Suppressor macrophage treated with lipopolysaccharide for 1 hour (primary cell): ENCODE data around the gene GALNT9.
"Not testable (repeated sequence)": the region's sequence is repeated elsewhere in the genome, so short reads cannot be mapped to it uniquely, and the experiment has no call there.

ENCODE experiments used
- DNase-seq, 3 donors: peaks; one replicate each; pipeline ENCODE4 v3.0.0-alpha.2; 2020 to 2022

Gene GALNT9

DNA sequence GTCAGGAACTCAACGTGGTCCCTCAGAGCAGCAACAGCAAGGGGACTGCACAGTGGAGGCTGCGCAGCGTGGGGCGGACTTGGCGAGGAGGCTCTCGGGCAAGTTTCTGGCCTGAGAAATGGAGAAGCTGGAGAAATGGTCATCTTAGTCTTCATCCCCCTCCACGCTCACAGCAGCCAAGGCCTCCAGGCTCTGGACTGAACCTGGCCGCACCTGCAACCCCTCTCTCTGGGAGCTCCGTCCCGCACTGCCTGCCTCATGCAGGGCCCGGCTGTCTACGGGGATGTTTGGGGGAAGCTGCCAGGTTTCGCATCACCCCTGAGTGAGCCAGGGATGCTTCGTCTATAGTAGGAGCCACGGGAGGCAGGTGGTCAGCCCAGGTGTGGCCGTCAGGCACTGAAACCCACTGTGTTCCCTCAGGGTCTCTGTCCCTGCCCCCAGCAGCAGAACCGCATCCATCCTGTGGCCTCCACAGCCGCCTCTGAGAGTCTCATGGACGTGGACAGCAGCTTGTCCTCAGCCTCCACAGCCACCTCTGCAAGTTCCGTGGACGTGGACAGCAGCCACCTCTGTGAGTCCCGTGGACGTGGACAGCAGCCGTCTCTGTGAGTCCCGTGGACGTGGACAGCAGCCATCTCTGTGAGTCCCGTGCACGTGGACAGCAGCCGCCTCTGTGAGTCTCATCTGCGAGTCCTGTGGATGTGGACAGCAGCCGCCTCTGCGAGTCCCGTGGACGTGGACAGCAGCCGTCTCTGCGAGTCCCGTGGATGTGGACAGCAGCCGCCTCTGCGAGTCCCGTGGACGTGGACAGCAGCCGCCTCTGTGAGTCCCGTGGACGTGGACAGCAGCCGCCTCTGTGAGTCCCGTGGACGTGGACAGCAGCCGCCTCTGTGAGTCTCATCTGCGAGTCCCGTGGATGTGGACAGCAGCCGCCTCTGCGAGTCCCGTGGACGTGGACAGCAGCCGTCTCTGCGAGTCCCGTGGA is 29.1 kb upstream of the GALNT9 start:
- not testable (repeated sequence) for DNase-seq

DNA sequence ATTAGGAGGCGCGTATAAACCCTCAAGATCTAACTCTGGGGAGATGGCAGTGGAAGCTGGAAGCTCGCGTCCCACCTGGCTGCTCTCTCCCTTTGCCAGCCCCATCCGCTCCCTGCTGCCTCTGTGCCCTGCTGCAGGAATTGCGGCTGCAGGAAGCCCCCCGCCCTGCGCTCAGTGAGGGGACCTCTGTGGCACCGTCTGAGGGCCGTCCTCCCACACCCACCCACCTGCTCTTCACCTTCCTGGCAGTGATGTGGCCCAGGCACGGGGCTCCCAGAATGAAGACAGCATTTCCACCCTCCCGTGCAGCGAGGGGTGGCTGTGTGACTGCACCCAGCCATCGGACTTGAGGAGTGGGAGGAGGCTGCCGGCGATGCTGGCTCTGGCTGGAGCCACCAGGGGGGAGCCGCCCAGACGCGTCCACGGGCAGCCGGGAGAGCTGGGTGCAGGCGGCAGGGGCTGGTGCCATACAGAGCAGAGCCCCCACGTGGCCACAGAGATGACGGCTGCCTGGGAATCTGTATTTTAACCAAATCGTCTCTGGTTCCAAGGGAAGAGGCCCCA is 28.3 kb upstream of the GALNT9 start:
- no peak for DNase-seq

DNA sequence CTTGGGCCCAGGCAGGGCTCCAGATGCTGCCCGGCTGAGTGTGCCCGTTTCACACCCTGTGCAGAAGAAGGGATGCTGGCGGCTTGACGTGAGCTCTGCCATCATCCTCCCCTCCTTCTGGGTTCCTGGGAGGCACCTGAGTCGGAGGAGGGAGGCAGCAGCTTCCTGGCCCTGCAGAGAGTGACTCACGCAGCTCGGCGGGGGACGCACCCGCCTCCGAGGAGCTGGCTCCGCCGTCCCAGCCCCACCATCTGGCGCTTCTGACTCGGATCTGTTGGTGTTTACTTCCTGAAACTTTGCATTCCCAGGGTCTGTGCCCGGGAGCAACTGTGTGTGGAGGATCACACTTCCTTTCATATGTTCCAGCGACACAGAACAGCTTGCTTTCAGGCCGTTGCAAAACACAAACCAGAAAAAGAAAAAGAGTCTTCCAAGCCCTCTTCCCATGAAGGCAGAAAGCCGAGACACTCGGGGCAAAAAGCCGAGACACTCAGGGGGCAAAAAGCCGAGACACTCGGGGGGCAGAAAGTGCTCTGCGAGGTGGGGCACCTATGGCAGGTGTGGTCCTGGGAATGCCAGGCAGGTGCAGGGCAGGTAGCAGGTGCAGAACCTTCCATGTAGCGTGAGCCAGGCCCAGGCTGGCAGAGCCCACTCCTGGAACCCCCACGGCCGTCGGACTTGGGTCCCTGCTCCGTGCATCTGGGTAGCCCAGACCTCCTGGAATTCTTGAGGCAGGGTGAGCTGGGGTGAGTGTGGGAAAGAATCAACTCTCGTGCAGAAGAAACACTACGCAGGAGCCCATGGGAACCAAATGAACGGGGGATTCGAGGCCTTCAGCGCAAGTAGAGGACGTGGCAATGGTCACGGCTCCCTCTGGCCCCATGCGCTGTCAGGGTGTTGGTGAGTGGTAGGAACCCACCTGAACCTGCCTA is 27.6 kb upstream of the GALNT9 start:
- DNase-seq, result peak; percentile 18 to 52 (median 26)

DNA sequence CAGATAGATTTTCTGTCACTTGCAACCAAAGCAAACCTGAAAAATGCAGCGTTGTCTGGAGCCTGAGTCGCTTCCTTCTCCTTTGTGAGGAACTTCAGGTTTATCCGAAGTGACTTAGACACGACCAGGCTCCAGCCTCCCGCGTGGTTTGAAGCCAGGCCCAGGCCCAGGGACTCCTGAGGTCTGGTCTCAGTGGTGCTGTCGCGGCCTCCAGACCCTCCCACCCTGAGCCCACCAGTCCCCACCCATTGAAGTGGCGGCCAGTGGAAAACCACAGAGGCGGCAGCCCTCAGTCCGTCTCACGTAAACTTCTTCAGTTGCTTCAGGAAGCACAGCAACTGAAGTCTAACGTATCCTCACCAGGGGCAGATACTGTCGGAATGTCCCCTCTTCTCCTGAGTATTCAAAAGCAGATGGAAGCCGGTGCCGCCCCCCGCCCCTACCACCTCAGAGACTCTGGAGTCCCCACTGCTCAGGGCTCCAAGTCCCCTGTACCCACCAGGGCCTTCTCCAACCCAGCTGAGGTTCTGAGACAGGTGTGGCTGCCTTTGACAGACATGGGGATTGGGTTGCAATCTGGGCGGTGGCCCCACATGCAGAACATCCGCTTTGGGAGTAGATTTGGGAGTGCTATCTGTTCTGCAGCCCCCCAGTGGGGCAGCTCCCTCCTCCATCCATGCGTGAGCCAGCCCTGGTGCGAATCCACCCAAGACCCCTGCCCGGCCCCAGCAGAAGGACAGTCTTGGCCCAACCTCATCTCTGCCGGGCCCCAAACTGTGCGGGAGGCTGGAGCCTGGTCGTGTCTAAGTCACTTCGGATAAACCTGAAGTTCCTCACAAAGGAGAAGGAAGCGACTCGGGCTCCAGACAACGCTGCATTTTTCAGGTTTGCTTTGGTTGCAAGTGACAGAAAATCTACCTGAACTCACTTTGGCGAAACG is 26.6 kb upstream of the GALNT9 start:
- DNase-seq, result no peak

DNA sequence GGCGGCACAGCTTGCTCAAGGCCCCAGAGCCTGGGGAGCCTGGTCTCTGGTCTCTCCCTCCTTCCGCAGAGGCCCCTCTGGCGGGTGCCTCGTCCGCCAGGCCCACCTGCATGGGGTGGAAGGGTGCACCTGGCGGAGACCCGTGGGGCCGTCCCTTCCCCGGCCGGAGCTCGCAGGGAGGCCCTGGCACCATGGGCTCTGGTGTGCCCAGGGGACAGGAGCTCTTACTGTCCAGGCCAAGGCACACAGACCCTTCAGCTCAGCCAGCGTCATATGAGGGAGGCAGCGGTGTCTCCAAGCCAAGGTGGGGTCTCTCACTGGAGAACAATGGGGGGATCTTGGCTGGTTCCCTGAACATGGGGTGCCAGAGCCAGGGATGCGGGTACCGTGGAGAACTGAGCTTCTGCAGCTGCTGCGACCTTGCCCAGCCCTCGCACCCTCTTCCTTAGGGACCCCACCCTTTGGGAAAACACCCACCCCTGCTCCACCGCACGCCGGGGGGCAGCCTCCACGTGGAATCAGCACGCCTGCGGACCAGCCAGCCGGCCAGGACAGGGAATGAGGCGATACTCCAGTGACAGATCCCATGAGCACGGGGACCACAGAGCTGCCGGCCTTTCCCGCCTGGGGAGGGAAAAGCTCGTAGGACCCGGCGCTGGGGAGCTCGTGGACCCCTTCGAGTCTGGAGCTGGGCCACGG is 25.7 kb upstream of the GALNT9 start:
- no peak for DNase-seq

DNA sequence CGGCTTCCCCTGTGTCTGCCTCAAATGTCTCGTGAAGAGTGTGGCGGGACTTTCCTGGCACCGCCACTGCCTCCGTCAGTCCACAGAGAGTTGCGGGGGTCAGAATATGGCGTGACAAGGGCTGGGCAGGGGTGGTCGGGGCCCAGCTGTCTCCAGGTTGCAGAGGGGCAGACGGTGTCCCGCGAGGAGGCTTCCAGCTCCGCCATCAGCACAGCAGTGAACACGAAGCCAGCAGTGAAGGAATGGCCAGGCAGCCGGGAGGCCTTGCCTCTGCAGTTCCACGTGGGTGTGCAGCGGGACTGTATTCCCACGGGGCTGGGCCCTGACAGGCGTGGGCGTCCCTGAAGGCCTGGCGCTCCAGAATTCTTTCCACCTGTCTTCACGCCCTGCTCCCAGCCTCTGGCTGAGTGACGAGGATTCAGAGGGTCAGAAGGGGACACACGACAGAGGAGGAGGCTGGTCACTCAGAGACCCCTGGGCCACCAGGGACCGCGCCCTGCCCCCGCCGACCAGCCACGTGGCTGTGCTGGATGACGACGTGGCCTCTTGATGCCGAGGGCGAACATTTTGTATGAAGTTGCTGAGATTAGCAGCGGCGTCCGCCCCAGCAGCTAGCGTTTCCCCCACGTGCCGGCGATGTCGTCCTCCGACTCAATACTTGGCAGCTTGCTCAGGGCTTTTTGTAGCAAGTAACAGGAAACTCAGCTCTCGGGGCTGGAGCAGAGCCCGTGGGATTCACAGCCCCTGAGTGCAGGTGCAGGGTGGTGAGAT is 25.0 kb upstream of the GALNT9 start:
- DNase-seq, result no peak

DNA sequence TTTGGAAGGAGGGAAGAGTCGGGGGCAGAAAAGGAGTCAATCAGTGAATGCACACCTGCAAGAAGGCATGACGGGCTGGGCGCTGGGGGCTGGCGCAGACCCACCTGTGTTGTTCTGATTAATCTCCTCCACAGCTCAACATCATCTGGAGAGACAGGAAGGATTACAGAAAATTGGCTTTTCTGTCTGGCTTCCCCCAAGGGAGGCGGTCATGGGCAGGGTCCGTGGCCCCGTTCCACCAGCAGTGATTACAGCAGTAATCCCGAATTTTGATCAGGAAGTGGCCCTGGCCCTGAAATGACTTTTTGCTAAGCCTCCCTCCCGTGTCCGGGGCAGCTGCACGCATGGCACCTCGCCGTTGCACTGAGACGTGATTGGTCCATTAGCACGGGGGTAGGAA is 24.4 kb upstream of the GALNT9 start:
- no peak for DNase-seq

DNA sequence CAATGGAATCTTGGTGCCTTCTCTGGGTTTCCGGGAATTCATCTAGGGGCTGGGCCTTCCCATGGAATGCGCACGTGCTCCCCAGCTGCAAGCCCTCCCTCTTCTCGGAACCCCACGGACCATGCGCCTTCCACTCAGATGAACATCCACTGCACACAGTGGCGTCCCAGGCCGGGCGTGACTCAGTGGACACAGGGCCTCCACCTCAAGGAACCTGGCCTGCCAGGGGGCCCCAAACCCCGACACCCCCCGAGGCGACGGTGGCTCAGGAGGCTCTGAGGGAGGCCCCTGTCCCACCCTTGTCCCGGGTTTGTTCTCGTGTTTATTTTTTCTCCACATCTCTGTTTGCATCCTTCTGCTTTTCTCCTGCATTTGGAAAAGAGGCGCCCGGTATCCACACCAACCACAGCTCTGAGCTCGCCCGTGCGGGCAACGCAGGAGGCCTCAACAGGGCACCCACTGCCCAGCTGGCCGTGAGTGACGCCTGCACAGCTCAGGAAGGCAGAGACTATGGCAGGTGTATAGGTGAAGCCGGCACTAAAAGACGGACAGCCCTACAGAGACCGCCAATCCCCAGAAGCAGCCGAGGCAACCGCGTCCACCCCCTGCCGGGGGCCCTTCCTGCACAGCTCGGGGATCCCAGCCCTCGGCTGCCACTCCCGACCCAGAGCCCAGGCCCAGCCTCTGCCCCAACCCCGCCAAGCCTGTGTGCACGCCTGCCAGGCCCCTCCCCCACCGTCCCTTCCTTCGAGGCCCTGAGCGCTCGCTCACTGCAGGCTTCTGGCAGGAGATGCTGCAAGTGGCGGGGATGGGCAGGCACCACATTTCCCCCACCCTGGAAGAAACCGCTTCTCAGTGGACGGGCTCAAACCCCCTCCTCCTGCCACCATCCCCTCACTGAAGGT is 23.8 kb upstream of the GALNT9 start:
- no peak for DNase-seq

DNA sequence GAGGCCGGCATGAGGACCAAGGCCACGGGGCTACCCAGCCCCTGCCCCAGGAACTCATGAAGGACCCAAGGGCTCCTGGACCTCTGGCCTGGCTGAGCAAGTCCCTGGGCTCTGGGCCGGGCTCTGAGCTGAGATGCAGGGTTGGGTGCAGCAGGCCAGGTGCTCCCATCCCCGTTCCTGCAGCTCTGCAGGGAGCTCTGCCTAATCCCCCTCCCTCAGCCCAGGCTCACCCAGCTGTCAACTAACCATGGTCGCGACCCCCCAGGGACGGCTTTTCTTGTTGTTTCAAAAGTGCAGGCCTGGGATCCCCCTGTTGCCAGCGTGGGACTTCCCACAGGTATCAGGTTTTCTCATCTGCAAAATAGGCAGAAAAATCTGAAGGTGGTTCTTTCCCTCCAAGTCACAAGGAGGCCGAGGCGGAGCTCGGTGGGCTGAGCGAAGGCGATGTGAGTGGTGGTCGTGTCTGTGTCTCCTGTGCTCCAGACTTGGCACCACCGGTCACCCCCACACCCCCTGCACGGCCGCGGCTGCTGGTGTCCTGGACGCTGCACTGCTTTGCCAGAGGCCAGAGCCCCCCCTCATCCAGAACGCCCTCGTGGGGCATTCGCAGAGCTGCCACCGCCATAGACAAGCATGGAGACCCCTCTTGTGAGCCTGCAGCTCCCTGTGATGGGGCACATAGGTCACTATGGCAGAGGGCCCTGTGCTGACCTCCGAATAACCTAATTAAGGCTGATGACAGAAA is 22.5 kb upstream of the GALNT9 start:
- no peak for DNase-seq

DNA sequence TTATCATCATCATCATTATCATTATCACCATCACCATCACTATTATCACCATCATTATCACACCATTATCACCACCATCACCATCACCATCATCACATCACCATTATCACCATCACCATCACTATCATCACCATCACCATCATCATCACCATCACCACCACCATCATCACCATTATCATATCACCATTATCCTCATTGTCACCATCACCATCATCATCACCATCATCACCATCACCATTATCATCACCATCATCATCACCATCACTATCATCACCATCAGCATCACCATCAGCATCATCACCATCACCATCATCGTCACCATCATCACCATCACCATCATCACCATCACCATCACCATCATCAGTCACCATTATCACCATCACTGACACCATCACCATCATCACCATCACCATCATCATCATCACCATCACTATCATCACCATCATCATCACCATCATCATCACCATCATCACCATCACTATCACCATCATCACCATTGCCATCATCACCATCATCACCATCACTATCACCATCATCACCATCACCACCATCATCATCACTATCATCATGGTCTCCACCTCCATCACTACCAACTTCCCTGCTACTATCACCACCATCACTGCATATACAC is 20.2 kb upstream of the GALNT9 start:
- no peak for DNase-seq

DNA sequence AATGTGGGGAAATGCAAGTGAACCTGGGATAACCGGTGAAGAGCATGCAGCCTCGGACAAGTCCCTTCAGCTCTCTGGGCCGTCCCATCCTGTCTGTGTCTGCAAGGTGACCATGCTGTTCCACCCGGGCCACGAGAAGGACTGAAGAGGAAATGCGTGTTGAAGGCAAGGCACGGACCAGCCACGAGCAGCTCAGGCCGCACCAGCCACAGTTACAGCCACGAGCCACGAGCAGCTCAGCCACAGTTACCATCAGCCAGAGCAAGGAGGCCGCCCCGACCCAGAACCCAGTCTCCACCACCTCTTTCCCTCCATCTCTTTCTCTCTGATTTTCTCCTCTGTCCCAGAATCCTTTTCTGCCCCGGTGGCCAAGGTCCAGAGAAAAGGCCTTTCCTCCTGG is 18.8 kb upstream of the GALNT9 start:
- no peak for DNase-seq

DNA sequence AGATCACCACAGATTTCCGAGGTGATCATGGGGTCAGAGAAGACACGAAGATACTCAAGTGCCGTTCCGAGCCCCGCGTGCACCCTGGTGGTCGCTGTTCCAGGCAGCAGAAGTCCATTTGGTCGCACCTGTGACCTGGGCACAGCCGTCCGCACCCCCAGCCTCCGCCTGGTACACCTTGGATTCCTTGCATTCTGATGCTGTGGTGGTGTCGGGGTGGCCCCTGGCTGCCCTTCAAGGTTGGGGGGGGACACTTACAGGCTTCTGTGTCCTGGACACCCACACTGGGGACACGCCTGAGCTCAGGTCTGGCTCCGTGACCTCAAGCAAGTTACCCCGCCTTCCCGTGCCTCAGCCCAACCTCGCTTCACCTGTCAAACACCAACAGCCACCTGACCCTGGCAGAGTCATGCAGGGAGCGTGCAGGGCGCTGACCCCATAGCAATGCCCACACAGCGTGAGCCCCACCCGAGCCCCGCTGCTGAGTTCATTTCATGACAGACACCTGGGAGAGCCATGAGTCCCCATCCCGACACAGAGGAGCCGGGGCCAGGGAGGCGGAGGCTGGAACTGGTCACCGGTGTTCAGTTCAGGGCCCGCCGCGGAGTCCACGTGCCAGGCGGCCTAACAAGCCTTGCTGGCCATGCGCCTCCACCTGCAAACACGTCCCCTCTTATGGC is 17.9 kb upstream of the GALNT9 start:
- DNase-seq, result no peak

DNA sequence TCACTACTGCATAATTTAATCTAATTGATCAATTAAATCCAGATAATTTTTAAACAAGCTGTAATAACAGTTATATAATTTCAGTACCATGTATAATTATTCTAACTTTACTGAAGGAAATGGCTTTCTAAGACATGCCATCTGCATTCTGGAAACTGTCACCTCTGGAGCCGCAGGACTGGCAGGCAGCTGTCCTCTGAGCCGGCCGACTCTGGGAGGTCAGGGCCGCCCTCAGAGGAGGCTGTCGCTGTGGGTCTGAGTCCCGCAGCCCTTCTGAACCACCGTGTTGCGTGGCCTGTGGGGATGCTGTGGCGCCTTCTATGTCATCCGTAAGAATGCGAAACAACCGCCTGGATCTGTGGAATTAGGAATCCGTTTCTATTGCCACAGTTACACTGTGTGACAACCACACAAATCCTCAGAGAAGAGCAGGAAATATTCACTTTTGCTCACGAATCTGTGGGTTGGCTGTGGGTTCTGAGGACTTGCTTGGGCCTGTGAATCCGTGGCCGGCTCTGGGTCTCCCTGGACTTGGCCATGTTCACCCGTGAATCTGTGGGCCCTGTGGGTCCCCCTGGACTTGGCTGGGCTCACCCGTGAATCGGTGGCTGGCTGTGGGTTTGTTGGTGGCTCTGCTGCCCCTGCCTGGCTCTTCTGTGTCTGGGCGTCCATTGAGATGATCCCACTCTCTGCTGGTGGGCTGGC is 17.2 kb upstream of the GALNT9 start:
- no peak for DNase-seq

DNA sequence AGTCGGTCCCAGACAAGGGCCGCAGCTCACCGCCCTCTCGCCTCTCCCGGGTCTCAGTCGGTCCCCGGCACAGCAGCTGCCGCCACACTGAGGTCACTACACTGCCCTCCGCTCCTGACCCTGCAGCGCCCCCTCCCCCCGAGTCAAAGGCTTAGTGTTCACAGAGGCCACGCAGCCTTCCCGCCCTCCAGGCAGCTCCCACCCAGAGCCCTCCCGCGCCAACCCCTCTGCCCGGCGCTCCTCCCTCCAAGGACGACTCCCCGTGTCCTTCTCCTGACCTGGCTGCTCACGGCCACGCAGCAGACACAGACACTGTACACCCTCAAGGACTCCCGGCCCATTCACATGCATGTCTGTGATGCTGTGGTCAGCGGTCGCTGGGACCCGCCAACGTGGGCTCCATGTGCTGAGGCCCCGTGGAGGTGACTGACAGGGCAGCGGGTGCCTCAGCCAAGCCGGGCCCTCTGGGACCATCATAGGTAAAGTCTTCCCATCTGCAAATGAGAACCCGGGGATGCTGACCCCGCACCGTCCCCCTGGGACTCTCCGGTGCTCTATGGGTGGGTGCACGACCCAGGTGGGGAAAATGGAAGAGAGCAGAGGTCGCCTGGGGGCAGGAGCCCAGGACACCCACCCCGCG is 16.3 kb upstream of the GALNT9 start:
- DNase-seq, result no peak

DNA sequence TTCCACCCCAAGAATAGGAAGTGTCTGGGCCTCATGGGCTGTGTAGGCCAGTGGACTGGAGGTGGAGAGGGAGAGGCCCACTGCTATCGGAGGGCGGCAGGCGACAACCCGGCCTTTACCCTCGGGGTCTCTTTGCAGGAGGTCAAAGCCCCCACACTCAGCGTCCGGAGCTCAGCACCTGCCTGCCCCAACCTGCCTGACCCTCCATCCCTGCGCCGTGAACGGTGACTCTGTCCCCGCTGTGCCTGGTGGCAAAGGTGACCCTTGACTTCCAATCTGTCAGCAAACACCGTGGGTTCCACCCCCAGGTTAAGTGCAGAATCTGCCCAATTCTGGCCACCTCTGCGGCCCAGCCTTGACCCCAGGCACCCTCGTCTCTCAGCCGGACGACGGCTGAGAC is 15.7 kb upstream of the GALNT9 start:
- no peak for DNase-seq

DNA sequence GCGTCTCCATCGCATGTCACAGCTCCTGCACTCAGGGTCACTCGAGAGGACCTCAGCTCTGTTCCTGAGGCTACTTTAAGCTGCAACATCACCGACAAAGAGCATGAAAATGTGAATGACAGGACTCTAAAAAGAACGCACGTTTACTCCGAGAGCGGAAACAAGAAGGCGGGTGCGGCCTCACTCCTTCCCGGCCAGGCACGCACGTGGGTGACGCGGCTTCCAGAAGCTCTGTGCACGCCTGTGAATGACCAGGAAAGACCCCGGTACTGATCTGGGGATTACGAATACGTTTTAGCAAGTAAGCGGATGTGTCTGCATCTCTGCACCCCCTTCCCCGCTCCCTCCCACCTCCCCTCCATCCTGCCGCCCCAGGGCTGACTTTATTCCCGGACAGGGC is 15.2 kb upstream of the GALNT9 start:
- no peak for DNase-seq

DNA sequence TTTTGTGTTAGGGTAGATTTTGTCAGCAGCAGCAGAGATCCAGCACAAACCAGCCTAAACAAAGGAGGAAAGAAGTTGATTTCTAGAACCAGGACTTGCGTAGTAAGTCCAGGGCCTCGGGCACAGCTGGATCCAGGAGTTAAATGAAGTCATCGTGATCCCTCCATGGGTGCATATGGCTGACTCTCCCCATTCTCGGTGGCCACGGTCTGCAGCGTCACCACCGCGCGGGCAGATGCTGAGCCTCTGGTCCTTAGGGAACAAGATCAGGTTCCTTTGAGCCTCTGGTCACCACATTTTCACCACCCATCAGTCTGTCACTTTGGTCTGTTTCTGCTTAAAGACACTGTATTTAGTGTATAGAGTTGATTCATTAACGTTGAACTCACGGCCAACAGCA is 14.8 kb upstream of the GALNT9 start:
- no peak for DNase-seq
